Common myeloid progenitor, CD34-positive (primary cell): ENCODE measurements around the gene KRT6A.
A peak's percentile ranks its signal among the peaks of the same experiment; 100 is the strongest.

ENCODE experiments used
- CTCF ChIA-PET: fragments of 350-600 bp; sonication (Branson Sonifier 250); formaldehyde crosslinking; loops from one replicate; lab custom pipeline; 2021; ENCODE audit warnings: antibody characterized with exemption; lab: Charles Lee
- POLR2A ChIA-PET: fragments of 350-600 bp; sonication (Branson Sonifier 250); formaldehyde crosslinking; loops from one replicate; lab custom pipeline; 2021; ENCODE audit warnings: antibody characterized with exemption; lab: Charles Lee
- DNase-seq, 3 donors: peaks; one replicate each; pipeline versions ENCODE4 v3.0.0 to v3.0.0-alpha.2; 2013
- H3K27ac ChIP-seq, 2 experiments: 1 replicate in 1 of 2; 2 replicates in 1 of 2; pipeline ENCODE4 v1.7.0; 2013; ENCODE audit warnings: inconsistent platforms in 2 of 2, low read length in 2 of 2, mild to moderate bottlenecking in 2 of 2, low read depth in 1 of 2, moderate library complexity in 1 of 2; ENCODE audit not compliant: severe bottlenecking in 2 of 2, insufficient read depth in 1 of 2, poor library complexity in 1 of 2
- H3K27me3 ChIP-seq, 5 experiments: replicated peaks in 2 of 5; 1 replicate in 3 of 5; 2 replicates in 2 of 5; pipeline versions ENCODE4 v1.6.1 to v1.7.0; 2013; ENCODE audit warnings: low read length in 4 of 5, mild to moderate bottlenecking in 2 of 5, moderate library complexity in 2 of 5, inconsistent platforms in 1 of 5; ENCODE audit not compliant: insufficient read depth in 5 of 5, control insufficient read depth in 4 of 5
- H3K36me3 ChIP-seq, 4 experiments: 1 replicate in 2 of 4; 2 replicates in 2 of 4; pipeline versions ENCODE4 v1.6.1 to v1.7.0; 2013; ENCODE audit warnings: low read length in 3 of 4, control low read depth in 1 of 4, mild to moderate bottlenecking in 1 of 4; ENCODE audit not compliant: control insufficient read depth in 4 of 4, insufficient read depth in 4 of 4
- H3K4me1 ChIP-seq, 4 experiments: 1 replicate in 3 of 4; 2 replicates in 1 of 4; pipeline versions ENCODE4 v1.6.1 to v1.7.1; 2013; ENCODE audit warnings: low read length in 3 of 4, mild to moderate bottlenecking in 3 of 4, control low read depth in 1 of 4, inconsistent platforms in 1 of 4, moderate library complexity in 1 of 4; ENCODE audit not compliant: control insufficient read depth in 4 of 4, insufficient read depth in 4 of 4; ENCODE audit errors: control extremely low read depth in 1 of 4
- H3K4me3 ChIP-seq, 7 experiments: 1 replicate in 4 of 7; 2 replicates in 3 of 7; pipeline versions ENCODE4 v1.5.1 to v1.7.0; 2013; ENCODE audit warnings: mild to moderate bottlenecking in 7 of 7, low read length in 6 of 7, moderate library complexity in 6 of 7, inconsistent platforms in 2 of 7, low read depth in 2 of 7, control low read depth in 1 of 7; ENCODE audit not compliant: insufficient read depth in 4 of 7, control insufficient read depth in 1 of 7; ENCODE audit errors: extremely low read depth in 1 of 7
- H3K9me3 ChIP-seq, 5 experiments: 1 replicate in 4 of 5; 2 replicates in 1 of 5; pipeline versions ENCODE4 v1.6.1 to v1.7.1; 2013; ENCODE audit warnings: low read length in 4 of 5, mild to moderate bottlenecking in 2 of 5, inconsistent platforms in 1 of 5, low read depth in 1 of 5, moderate library complexity in 1 of 5; ENCODE audit not compliant: control insufficient read depth in 4 of 5, insufficient read depth in 2 of 5; ENCODE audit errors: control extremely low read depth in 1 of 5
- WGBS: methylation state at CpG from one replicate; pipeline ENCODE4 v1.1.5; 2013; ENCODE audit not compliant: insufficient coverage; 5-methylcytosine and 5-hydroxymethylcytosine counted together

Gene KRT6A

DNA sequence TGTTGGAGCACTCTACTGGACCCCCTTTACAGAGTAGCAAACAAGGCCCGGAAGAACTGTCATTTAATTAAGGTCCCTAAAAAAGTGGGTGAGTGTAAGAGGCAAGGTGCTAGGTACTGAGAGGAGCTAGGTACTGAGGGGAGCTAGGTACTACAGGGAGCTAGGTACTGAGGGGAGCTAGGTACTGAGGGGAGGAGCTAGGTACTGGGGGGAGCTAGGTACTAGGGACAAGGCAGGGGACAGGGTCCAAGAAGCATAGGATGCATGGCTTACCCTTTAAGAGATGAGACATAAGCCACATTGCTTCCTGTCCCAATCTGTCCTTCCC is 22.2 kb upstream of the KRT6A start:
- ChIA-PET CTCF (interaction anchor here (0.8 kb wide), 1 partner anchor 364 kb away, joined by 3 read pairs; no protein-coding TSS in a partner anchor), POLR2A (no interaction called here)
- H3K9me3 ChIP-seq = peaks cover 0 to 3% (median 2%) of the 10 kb centered on the region in 5 experiments
- DNase-seq = no peak
- H3K4me3 ChIP-seq = no peak overlapping the region
- no peaks in the 10 kb centered on the region for H3K36me3 ChIP-seq
- H3K4me1 ChIP-seq = no peaks in the 10 kb centered on the region
- H3K27me3 ChIP-seq = peaks cover 0 to 8% (median 3%) of the 10 kb centered on the region in 5 experiments
- 100% methylated on average over 1 of the region's 1 CpG for whole genome bisulfite sequencing
- no peak overlapping the region for H3K27ac ChIP-seq

DNA sequence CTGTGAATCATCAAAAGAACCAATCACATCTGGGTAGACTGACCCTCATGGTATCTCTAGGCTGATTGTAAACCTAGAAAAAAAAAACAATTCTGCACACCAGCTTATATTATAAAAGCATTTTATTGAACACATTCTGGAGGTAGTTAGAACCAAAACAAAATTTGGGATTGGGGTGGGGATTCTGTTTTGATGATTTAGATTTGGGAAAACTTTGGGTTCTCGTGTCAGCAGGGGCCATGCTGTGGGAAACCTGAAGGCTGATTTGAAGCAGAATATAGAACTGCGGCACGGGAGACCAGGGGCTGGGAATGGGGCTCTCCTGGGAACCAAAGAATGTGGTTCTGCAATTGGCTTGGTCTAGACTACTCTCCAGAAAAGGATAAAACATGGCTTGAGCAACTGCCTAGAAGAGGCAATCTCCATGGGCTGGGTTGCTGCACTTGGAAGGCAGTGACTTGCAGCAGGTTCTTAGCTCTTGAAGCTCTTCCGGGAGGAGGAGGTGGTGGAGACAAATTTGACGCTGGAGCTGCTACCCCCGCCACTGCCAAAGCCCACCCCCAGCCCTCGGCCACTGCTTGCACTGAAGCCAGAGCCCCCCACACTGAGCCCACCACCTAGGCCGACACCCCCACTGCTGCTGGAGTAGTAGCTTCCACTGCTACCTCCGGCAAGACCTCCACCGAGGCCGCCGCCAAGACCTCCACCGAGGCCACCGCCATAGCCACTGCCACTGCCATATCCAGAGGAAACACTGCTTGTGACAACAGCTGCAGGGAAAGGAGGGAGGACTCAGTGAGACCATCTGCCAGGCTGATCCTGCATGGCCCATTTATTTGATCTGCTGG is 21.6 kb upstream of the KRT6A start:
- no peak overlapping the region for H3K27ac ChIP-seq
- no peaks in the 10 kb centered on the region for H3K4me1 ChIP-seq
- CTCF ChIA-PET = interaction anchor here (0.8 to 1.0 kb wide), 2 partner anchors 162 to 365 kb away, joined by 3 read pairs; no protein-coding TSS in a partner anchor
- 95% methylated on average over 13 of the region's 14 CpGs for WGBS
- no peaks in the 10 kb centered on the region for H3K36me3 ChIP-seq
- POLR2A ChIA-PET = no interaction called here
- peaks cover 0 to 7% (median 3%) of the 10 kb centered on the region in 5 experiments for H3K27me3 ChIP-seq
- no peak overlapping the region for H3K4me3 ChIP-seq
- peaks cover 0 to 3% (median 2%) of the 10 kb centered on the region in 5 experiments for H3K9me3 ChIP-seq
- no peak for DNase-seq

DNA sequence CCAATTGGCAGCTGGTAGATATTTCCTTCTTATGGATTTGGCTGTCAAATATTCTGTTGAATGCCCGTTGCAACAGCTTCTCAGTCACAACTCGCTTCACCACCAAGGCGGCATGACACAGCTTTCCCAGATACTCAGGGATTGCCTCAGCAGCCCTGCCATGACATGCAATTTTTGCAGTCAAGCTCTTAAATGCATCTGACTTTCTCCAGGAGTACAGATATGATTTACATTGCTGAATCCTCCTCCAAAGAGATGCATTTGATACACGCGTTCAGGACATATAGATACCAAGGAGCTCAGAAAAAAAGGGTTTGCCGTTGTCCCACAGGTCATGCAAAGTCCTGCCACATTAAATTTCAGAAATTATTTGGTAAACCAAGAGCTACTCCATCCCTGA is 20.7 kb upstream of the KRT6A start:
- H3K27ac ChIP-seq = no peak overlapping the region

DNA sequence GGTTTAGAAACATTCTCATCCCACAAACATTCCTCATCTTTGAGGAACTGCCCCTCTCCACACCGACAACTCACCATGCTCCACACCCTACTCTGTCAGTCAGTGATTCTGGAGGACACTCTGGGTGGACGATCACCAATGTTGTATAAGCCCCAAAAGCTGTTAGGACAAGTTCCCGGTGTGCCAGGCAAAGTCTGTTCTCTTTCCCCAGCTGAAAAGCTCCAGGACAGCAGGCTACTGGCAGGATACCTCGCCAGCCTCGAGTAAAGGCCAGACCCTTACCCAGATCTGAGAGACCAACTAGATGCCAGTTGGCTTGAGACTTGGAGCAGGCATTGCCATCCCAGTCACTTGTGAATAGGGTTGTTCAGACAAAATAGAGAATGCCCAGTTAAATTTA is 15.2 kb upstream of the KRT6A start:
- H3K4me3 ChIP-seq = no peak overlapping the region
- ChIA-PET POLR2A (no interaction called here), CTCF (interaction anchor here (1.6 kb wide), 1 partner anchor 8 kb away, joined by 4 read pairs; no protein-coding TSS in a partner anchor)
- H3K36me3 ChIP-seq = no peaks in the 10 kb centered on the region
- WGBS = 98% methylated on average over 5 of the region's 5 CpGs
- no peak overlapping the region for H3K27ac ChIP-seq
- no peak for DNase-seq
- H3K4me1 ChIP-seq = peaks cover 0 to 2% (median 0%) of the 10 kb centered on the region in 4 experiments
- H3K9me3 ChIP-seq = peaks cover 0 to 3% (median 2%) of the 10 kb centered on the region in 5 experiments
- H3K27me3 ChIP-seq = peaks cover 0 to 11% (median 0%) of the 10 kb centered on the region in 5 experiments

More for the DNA sequence above, 20.7 kb upstream of the KRT6A start:
- ChIA-PET CTCF (interaction anchor here (1.0 kb wide), 1 partner anchor 163 kb away, joined by 3 read pairs; no protein-coding TSS in a partner anchor), POLR2A (no interaction called here)
- DNase-seq = no peak
- H3K4me3 ChIP-seq = no peak overlapping the region
- peaks cover 0 to 7% (median 2%) of the 10 kb centered on the region in 5 experiments for H3K27me3 ChIP-seq
- no peaks in the 10 kb centered on the region for H3K4me1 ChIP-seq
- no peaks in the 10 kb centered on the region for H3K36me3 ChIP-seq
- peaks cover 0 to 3% (median 2%) of the 10 kb centered on the region in 5 experiments for H3K9me3 ChIP-seq
- WGBS = 96% methylated on average over 6 of the region's 6 CpGs

DNA sequence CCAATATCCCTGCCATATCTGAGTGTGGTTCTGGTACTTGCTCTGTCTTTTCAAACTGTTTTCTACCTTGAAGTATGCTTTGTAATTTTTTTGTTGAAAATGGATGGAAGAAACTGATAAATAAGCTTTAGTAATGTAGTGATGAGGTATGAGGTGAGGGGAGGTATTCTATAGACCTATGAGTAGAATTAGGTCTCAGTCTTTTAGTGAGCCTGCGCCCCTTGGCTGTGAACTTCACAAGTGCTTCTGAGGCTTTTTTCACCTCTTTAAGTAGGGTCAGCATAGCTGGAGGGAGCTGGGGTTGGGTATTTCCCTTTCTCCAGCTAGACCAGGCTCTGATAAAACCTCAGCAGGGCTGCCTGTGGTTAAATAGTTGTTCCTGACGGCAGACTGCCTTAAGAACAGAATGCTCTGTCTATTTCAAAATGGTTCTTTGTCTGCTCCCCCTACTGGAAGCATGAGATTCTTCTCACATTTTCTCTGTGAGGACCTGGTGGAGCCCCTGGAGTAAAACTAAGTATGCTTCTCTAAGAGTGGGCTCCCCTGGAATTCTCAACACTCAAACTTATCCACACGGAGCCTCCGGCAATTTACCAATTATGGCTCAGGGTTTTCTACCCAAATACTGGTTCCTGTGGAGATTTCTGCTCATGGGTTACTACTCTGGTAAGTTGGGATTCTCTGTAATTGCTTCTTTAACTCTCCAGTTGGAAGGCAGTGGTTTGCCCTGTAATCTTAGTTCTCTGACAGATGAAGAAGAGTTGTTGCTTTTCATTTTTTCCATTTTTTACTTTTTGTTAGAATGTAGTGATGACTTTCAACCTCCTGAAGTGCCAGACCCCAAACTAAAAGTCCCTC is 14.0 kb upstream of the KRT6A start:
- peak; percentile 74 to 91 (median 90) for DNase-seq
- CTCF ChIA-PET = interaction anchor here (0.7 to 2.0 kb wide), 11 partner anchors 10 to 142 kb away, joined by 3 to 12 read pairs (median 3); no protein-coding TSS in a partner anchor
- H3K4me3 ChIP-seq = no peak overlapping the region
- peaks cover 0 to 2% (median 0%) of the 10 kb centered on the region in 4 experiments for H3K4me1 ChIP-seq
- no peak overlapping the region for H3K27ac ChIP-seq
- POLR2A ChIA-PET = interaction anchor here (0.8 kb wide), 1 partner anchor 47 kb away, joined by 3 read pairs; no protein-coding TSS in a partner anchor
- H3K9me3 ChIP-seq = peaks cover 0 to 5% (median 2%) of the 10 kb centered on the region in 5 experiments
- H3K36me3 ChIP-seq = no peaks in the 10 kb centered on the region
- peaks cover 0 to 17% (median 0%) of the 10 kb centered on the region in 5 experiments for H3K27me3 ChIP-seq
- WGBS = 18% methylated on average over 3 of the region's 4 CpGs

DNA sequence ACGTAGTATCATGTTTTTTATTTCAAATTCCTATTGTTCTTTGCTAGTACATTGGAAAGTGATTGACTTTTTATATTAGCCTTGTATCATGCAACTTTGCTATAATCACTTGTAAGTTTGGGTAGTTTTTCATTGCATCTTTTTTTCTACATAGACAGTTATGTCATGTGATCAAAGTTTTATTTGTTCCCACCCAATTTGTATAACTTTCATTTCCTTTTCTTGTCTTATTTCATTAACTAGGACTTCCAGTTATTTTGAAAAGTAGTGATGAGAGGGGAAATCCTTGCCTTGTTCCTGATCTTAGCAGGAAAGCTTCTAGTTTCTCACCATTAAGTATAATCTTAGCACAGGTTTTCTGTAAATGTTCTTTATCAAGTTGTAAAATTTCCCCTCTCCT is 9.8 kb upstream of the KRT6A start:
- no peak for DNase-seq
- WGBS = no CpG with 5 or more reads among the region's 1 CpG
- Histone ChIP-seq H3K27ac (no peak overlapping the region), H3K4me1 (peaks cover 0 to 2% (median 0%) of the 10 kb centered on the region in 4 experiments), H3K36me3 (no peaks in the 10 kb centered on the region), H3K27me3 (peaks cover 0 to 17% (median 2%) of the 10 kb centered on the region in 5 experiments), H3K9me3 (peaks cover 0 to 3% (median 0%) of the 10 kb centered on the region in 5 experiments), H3K4me3 (no peak overlapping the region)
- ChIA-PET CTCF (no interaction called here), POLR2A (no interaction called here)
